HEK293T (cell line): ENCODE results near the gene DRD2.
A peak's percentile ranks its signal among the peaks of the same experiment; 100 is the strongest.

Experiments
- CTCF ChIA-PET: fragments of 350-600 bp; formaldehyde crosslinking; extraction: SDS; loops from one replicate; lab custom pipeline; 2021; ENCODE audit warnings: antibody characterized with exemption, inconsistent platforms; lab: Yijun Ruan, JAX
- POLR2A ChIA-PET: fragments of 350-600 bp; formaldehyde crosslinking; extraction: SDS; loops from one replicate; lab custom pipeline; 2020; ENCODE audit warnings: antibody characterized with exemption, inconsistent platforms; lab: Yijun Ruan, JAX
- DNase-seq: peaks from one replicate; pipeline ENCODE4 v3.0.0; 2012; ENCODE audit warnings: mixed read lengths; ENCODE audit errors: extremely low spot score
- ARNT ChIP-seq: fragments of 450-650 bp; IDR thresholded peaks from 2 replicates; pipeline ENCODE4 v1.6.1; 2017; ENCODE audit warnings: mild to moderate bottlenecking
- BHLHE40 ChIP-seq: fragments of 450-650 bp; IDR thresholded peaks from 2 replicates; pipeline ENCODE4 v1.6.1; 2016; ENCODE audit warnings: mild to moderate bottlenecking, moderate library complexity, borderline replicate concordance
- CTBP1 ChIP-seq: fragments of 450-650 bp; IDR thresholded peaks from 2 replicates; pipeline ENCODE4 v1.6.1; 2016; ENCODE audit warnings: borderline replicate concordance
- ELF4 ChIP-seq: fragments of 450-650 bp; IDR thresholded peaks from 2 replicates; pipeline ENCODE4 v1.6.1; 2017; ENCODE audit warnings: antibody characterized with exemption
- FOXA1 ChIP-seq: fragments of 450-650 bp; IDR thresholded peaks from 2 replicates; pipeline ENCODE4 v1.6.1; 2016; ENCODE audit warnings: mild to moderate bottlenecking
- FOXK2 ChIP-seq: fragments of 450-650 bp; IDR thresholded peaks from 2 replicates; pipeline ENCODE4 v1.6.1; 2016; ENCODE audit warnings: mild to moderate bottlenecking
- FOXM1 ChIP-seq: fragments of 450-650 bp; IDR thresholded peaks from 2 replicates; pipeline ENCODE4 v1.6.1; 2017; ENCODE audit warnings: mild to moderate bottlenecking, borderline replicate concordance
- HDGF ChIP-seq: fragments of 450-650 bp; IDR thresholded peaks from 2 replicates; pipeline ENCODE4 v1.6.1; 2017; ENCODE audit warnings: antibody characterized with exemption, borderline replicate concordance
- L3MBTL2 ChIP-seq: fragments of 450-650 bp; conservative IDR thresholded peaks from 2 replicates; pipeline ENCODE4 v1.6.1; 2016; ENCODE audit warnings: mild to moderate bottlenecking
- LEF1 ChIP-seq: fragments of 450-650 bp; IDR thresholded peaks from 2 replicates; pipeline ENCODE4 v1.6.1; 2017; ENCODE audit warnings: mild to moderate bottlenecking, borderline replicate concordance
- NFRKB ChIP-seq: fragments of 450-650 bp; IDR thresholded peaks from 2 replicates; pipeline ENCODE4 v1.6.1; 2016; ENCODE audit warnings: mild to moderate bottlenecking, moderate library complexity
- SP1 ChIP-seq: fragments of 450-650 bp; IDR thresholded peaks from 2 replicates; pipeline ENCODE4 v1.6.1; 2017
- SUZ12 ChIP-seq: fragments of 450-650 bp; IDR thresholded peaks from 2 replicates; pipeline ENCODE4 v1.6.1; 2016; ENCODE audit warnings: mild to moderate bottlenecking
- TARDBP ChIP-seq: fragments of 450-650 bp; IDR thresholded peaks from 2 replicates; pipeline ENCODE4 v1.6.1; 2016
- ZNF384 ChIP-seq: fragments of 450-650 bp; IDR thresholded peaks from 2 replicates; pipeline ENCODE4 v1.6.1; 2016
- TF ChIP-seq, protein P1 (sequence below): fragments of 450-650 bp; IDR thresholded peaks from 2 replicates; pipeline ENCODE4 v1.6.1; 2016

DRD2 gene

DNA sequence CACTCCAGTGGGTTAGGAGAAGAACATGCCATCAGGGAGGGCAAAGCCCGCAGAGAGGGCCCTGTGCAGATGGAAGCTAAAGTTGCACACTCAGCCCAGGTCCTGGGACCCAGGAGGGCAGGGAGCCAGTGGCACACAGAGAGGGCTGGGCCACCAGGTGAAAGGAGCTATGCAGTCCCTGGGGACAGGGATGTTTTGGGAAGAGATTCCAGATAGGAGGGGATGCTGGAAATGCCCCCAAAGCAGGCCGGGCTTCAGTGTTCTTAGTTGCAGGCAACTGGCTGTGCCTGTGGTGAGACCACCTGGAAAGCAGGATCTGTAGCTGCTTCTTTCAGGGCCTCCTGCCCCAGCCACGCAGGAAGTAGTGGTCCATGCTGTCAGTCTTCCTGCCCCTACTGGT, 68.0 kb downstream of the DRD2 start:
- DNase-seq: no peak
- ChIA-PET POLR2A (no interaction called here), CTCF (no interaction called here)
- TF ChIP-seq ELF4 (no peak), BHLHE40 (no peak), ZNF384 (no peak)

DNA sequence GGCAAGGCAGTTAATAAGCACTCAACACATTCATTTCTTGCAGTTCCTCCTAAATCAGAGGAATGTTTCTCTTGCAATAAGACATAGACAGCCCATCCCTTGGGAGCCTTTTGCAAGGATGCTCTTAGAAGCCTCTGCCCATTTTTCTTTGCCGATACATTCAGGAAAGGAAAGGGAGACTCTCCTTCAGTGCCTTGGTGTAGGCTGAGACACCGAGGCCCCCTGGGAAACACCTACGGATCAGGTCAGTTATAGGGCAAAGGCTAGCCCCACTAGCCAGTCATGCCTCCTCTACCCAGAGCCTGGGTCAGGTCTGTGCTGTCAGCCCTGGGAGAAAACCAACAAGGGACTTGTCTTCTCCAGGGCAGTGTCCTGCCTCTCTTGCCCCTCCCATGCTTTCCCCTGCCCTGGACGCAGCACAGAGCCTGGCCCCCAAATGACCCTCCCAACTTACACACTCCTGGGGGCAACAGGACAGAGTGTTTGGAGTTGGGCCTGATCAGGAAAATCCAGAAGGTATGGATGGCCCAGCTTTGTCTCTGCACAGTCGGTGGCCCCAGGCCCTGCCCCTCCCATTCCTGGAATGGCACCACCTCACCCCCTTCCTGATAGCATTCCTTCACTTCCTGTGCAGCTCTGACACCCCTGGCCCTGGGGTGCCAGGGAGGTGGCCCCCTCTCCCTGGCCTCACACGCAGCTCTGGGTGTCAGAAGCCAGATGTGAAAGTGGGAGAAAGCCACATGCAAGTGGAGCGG, 69.3 kb downstream of the DRD2 start:
- ChIA-PET CTCF (no interaction called here), POLR2A (no interaction called here)
- TF ChIP-seq LEF1 (no peak), FOXM1 (no peak)
- DNase-seq: no peak

DNA sequence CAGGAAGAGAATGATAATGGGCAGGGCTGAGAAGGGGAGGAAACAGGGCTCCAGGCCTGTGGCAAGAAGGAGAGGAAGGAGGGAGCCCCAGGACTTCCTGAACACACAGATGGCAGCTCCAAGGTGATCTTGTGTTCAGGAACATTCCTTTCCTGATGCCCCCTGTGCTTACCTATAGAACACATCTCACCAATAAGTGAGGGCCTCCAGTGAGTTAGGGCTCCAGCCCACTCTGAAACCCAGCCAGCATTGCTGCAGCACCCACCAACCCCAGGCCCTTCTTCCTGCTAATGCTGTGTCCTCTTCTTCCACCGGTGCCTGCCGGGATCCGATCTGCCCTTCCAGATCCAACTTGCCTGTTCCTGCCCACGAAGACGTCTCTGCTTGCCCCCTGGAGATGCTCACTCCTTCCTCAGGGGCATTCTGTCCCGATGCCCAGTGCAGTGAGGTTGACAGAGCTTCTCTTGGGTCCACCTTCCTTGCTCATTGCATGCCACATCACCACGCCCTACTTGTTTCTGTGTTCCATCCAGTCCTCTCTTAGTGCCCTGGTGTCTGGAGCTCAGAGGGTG, 70.3 kb downstream of the DRD2 start:
- POLR2A ChIA-PET: no interaction called here

DNA sequence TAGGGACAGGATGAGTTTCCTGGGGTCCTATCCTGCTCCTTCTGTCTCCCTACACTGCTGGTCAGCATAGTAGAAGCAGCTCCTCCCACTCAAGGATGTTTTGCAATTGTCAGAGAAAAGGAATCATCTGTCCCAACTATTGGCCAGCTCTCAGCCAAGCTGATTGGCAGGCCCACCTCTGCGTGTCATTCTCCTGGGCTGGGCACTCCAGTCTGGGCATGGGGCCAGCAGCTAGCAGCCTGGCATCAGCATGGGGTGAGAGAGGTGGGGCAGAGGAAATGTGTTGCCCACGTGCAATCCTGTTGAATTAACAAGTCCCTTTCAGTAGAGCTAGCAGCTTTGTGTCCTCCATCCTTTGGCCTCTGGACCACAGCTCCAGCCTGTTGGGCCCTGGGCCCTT, 73.5 kb downstream of the DRD2 start:
- POLR2A ChIA-PET: no interaction called here
- CTCF ChIA-PET: no interaction called here
- TF ChIP-seq, protein P1, sequence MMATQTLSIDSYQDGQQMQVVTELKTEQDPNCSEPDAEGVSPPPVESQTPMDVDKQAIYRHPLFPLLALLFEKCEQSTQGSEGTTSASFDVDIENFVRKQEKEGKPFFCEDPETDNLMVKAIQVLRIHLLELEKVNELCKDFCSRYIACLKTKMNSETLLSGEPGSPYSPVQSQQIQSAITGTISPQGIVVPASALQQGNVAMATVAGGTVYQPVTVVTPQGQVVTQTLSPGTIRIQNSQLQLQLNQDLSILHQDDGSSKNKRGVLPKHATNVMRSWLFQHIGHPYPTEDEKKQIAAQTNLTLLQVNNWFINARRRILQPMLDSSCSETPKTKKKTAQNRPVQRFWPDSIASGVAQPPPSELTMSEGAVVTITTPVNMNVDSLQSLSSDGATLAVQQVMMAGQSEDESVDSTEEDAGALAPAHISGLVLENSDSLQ: 0 out of 2 replicates have a peak, but pooled peaks have one; percentile 4
- TF ChIP-seq FOXK2: no peak
- DNase-seq: no peak

More for the DNA sequence above, 70.3 kb downstream of the DRD2 start:
- TF ChIP-seq ZNF384: no peak
- TF ChIP-seq ELF4: no peak
- TF ChIP-seq LEF1: no peak
- TF ChIP-seq L3MBTL2: no peak
- no peak for TF ChIP-seq TARDBP
- TF ChIP-seq SP1: no peak
- TF ChIP-seq SUZ12: no peak
- TF ChIP-seq FOXA1: no peak
- TF ChIP-seq FOXM1: no peak
- CTCF ChIA-PET: no interaction called here
- DNase-seq: no peak

DNA sequence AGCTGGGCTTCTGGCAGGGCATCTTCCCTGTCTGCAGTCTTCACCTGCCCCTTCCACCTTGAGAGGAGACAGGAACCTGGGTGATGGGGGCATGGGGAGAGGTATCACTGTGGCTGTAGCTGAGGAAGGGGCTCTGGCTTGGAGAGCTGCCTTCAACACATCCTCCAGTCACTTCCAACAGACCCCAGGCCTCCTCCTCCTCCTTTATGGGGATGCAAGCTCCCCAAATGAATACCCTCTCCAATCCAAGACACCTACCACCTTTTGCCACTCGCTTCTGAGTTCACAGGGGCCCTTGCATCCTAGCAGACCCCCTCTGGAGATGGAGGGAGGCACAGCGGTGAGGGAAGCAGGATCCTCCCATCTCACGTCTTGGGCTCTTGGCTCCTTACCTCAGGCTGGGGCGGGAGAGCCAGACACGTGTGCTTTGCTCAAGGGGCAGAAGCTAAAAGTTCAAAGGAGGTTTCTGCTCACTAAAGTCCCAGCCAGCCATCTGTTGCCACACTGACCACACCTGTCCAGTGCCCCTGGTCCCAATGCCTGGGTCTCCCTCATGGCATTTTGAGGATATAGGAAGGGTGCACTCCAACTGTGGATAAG, 74.5 kb downstream of the DRD2 start:
- ChIA-PET POLR2A (no interaction called here), CTCF (no interaction called here)
- DNase-seq: no peak
- no peak for TF ChIP-seq ARNT
- TF ChIP-seq, protein P1: no peak
- TF ChIP-seq CTBP1: no peak
- TF ChIP-seq NFRKB: no peak
- TF ChIP-seq SP1: no peak
- TF ChIP-seq ELF4: no peak
- no peak for TF ChIP-seq HDGF
- TF ChIP-seq FOXK2: no peak
- TF ChIP-seq ZNF384: no peak

DNA sequence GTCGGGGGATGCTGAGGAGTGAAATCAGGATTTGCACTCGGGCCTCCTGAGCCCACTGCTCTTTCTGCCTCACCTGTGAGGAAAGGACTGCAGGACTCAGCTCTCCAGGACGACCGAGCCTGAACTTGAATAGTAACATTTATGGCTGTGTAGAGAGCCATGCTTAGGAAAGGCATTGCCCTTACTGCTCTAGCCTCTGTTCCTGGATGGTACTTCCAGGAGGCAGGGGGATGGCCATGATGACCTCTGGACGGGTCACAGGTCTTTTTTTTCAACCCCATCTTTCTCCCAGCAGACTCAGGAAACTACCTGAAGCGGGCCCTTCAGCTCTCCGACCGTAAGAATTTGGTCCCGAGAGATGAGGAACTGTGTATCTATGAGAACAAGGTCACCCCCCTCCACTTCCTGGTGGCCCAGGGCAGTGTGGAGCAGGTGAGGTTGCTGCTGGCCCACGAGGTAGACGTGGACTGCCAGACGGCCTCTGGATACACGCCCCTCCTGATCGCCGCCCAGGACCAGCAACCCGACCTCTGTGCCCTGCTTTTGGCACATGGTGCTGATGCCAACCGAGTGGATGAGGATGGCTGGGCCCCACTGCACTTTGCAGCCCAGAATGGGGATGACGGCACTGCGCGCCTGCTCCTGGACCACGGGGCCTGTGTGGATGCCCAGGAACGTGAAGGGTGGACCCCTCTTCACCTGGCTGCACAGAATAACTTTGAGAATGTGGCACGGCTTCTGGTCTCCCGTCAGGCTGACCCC, 76.3 kb downstream of the DRD2 start:
- TF ChIP-seq SP1: no peak
- TF ChIP-seq FOXA1: no peak
- no peak for TF ChIP-seq NFRKB
- TF ChIP-seq LEF1: no peak
- TF ChIP-seq FOXM1: no peak
- no peak for TF ChIP-seq TARDBP
- no peak for TF ChIP-seq HDGF
- TF ChIP-seq, protein P1: no peak
- no peak for TF ChIP-seq FOXK2
- POLR2A ChIA-PET: no interaction called here
- CTCF ChIA-PET: no interaction called here
- DNase-seq: no peak

DNA sequence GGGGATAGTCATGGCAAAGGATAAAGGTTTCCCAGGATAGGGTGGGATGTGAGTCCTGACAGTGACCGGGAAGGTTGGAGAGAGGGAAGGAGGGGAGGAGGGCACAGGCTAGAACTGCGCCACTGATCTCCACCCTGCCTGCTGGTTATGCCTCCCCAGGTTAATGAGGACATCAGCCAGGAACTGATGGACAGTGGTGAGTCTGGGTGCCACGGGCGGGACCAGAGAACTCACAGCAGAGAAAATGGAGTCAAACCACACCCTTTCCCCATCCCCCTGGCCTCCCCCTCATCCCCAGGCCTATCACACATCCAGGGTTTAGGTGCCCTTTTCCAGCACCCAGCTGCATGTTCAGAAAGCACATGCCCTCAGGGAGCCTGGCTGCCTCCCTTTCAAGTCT, 77.4 kb downstream of the DRD2 start:
- ChIA-PET POLR2A (no interaction called here), CTCF (no interaction called here)
- TF ChIP-seq FOXM1 (no peak), ZNF384 (no peak), SP1 (no peak), BHLHE40 (no peak), ELF4 (no peak), FOXA1 (no peak)
- DNase-seq: no peak
